Activated CD8-positive, alpha-beta memory T cell treated with anti-CD3 and anti-CD28 coated beads for 36 hours (primary cell): ENCODE data around the gene EMC10. TPM values are rescaled to one million over a fixed set of nuclear protein-coding genes. Genes with fewer than 3 reads are reported as not detected.
"Not testable (repeated sequence)": the region's sequence is repeated elsewhere in the genome, so short reads cannot be mapped to it uniquely, and the experiment has no call there.

Source experiments
- CTCF ChIA-PET: fragments of 350-600 bp; sonication (Branson Sonifier 250); formaldehyde crosslinking; loops from one replicate; lab custom pipeline; 2021; ENCODE audit warnings: antibody characterized with exemption; lab: Charles Lee
- POLR2A ChIA-PET: fragments of 350-600 bp; sonication (Branson Sonifier 250); formaldehyde crosslinking; loops from one replicate; lab custom pipeline; 2021; ENCODE audit warnings: antibody characterized with exemption; lab: Charles Lee
- total RNA-seq, 2 experiments: library from RNA; stranded (reverse); gene quantifications; one replicate each; pipeline ENCODE4 v1.2.3, GENCODE V29; 2021

Gene EMC10
- total RNA-seq, 2 experiments from 2014 or later, result 65.0 to 67.0 TPM

GRCh38 chr19:50473336-50473735 is 3.0 kb upstream of the EMC10 start:
- CTCF ChIA-PET, result not testable (repeated sequence)
- POLR2A ChIA-PET, result interaction anchor here (0.5 kb wide), 1 partner anchor 81 kb away, joined by 6 read pairs; no protein-coding TSS in a partner anchor

GRCh38 chr19:50475101-50475568 is 1.2 kb upstream of the EMC10 start:
- ChIA-PET CTCF (interaction anchor here (0.6 to 1.0 kb wide), 3 partner anchors 118 to 620 kb away, joined by 3 to 5 read pairs (median 3); no protein-coding TSS in a partner anchor), POLR2A (no interaction called here)

GRCh38 chr19:50475736-50476223 is 527 bp upstream of the EMC10 start:
- CTCF ChIA-PET, result no interaction called here
- POLR2A ChIA-PET, result interaction anchor here (0.5 kb wide), 1 partner anchor 14 kb away, joined by 3 read pairs; no protein-coding TSS in a partner anchor

- ChIA-PET CTCF (no interaction called here), POLR2A (no interaction called here)
Measured at GRCh38 chr19:50476907-50477238, 566 bp downstream of the EMC10 start.

- ChIA-PET CTCF (interaction anchor here (1.3 kb wide), 1 partner anchor 121 kb away, joined by 5 read pairs; no protein-coding TSS in a partner anchor), POLR2A (no interaction called here)
Measured at GRCh38 chr19:50477751-50478515, 1.6 kb downstream of the EMC10 start.

GRCh38 chr19:50478901-50479715 is 2.8 kb downstream of the EMC10 start:
- ChIA-PET CTCF (interaction anchor here (0.8 to 1.3 kb wide), 2 partner anchors 33 to 122 kb away, joined by 3 to 5 read pairs; no protein-coding TSS in a partner anchor), POLR2A (interaction anchor here (0.5 kb wide), 1 partner anchor 31 kb away, joined by 4 read pairs; no protein-coding TSS in a partner anchor)

GRCh38 chr19:50479761-50480251 is 3.5 kb downstream of the EMC10 start:
- ChIA-PET CTCF (no interaction called here), POLR2A (interaction anchor here (0.5 kb wide), 1 partner anchor 30 kb away, joined by 4 read pairs; no protein-coding TSS in a partner anchor)

GRCh38 chr19:50480281-50481111 is 4.2 kb downstream of the EMC10 start:
- ChIA-PET POLR2A (no interaction called here), CTCF (no interaction called here)

- CTCF ChIA-PET, result no interaction called here
- POLR2A ChIA-PET, result no interaction called here
Measured at GRCh38 chr19:50481351-50482149, 5.2 kb downstream of the EMC10 start.

- ChIA-PET POLR2A (no interaction called here), CTCF (no interaction called here)
Measured at GRCh38 chr19:50482271-50482855, 6.1 kb downstream of the EMC10 start.

GRCh38 chr19:50482916-50483315 is 6.6 kb downstream of the EMC10 start:
- POLR2A ChIA-PET, result no interaction called here
- CTCF ChIA-PET, result no interaction called here

GRCh38 chr19:50485284-50485955 is 9.1 kb downstream of the EMC10 start:
- CTCF ChIA-PET, result no interaction called here
- POLR2A ChIA-PET, result no interaction called here

- POLR2A ChIA-PET, result no interaction called here
- CTCF ChIA-PET, result interaction anchor here (0.6 to 0.9 kb wide), 4 partner anchors 129 to 1929 kb away, joined by 3 to 5 read pairs (median 4); no protein-coding TSS in a partner anchor
Measured at GRCh38 chr19:50486823-50487515, 10.7 kb downstream of the EMC10 start.

GRCh38 chr19:50488389-50489194 is 12.3 kb downstream of the EMC10 start:
- CTCF ChIA-PET, result no interaction called here
- POLR2A ChIA-PET, result no interaction called here

- ChIA-PET CTCF (no interaction called here), POLR2A (interaction anchor here (0.6 kb wide), 1 partner anchor 13 kb away, joined by 3 read pairs; the partner anchor contains the start of gene EMC10)
Measured at GRCh38 chr19:50489461-50490011, 13.2 kb downstream of the EMC10 start.
